GM19239 (cell line): ENCODE data around the gene SMARCAD1.
"Not testable (repeated sequence)": the region's sequence is repeated elsewhere in the genome, so short reads cannot be mapped to it uniquely, and the experiment has no call there.

Experiments used
- DNase-seq: peaks from one replicate; pipeline ENCODE4 v3.0.0; 2011; ENCODE audit warnings: low spot score; ENCODE audit not compliant: insufficient read length
- FAIRE-seq: peaks from 2 replicates; lab custom pipeline; 2011; peaks lifted over from hg19 to GRCh38; lab: Jason Lieb, UNC

The SMARCAD1 gene

GRCh38 chr4:94285666-94286065 is 78.0 kb downstream of the SMARCAD1 start:
- DNase-seq (no peak), FAIRE-seq (no peak)

DNA sequence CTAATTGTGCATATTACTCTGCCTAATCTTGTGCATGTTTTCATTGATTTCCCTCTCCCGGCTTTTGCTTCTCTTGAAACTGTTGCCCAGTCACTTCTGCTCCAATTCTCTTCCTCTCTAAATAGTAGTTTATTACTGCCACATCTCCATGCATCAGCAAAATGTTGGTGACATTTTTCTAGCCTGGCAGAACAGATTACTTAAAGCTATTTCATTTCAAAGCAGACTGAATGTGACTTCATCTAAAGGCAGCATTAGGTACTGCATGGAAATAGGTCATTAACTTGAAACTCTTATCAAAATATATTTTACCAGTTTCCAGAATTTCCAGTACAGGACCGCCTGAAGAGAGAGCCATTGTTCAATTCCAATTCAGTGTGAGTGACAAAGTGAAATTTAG is 82.6 kb downstream of the SMARCAD1 start:
- DNase-seq (no peak), FAIRE-seq (no peak)

GRCh38 chr4:94293981-94294380 is 86.3 kb downstream of the SMARCAD1 start:
- not testable (repeated sequence) for DNase-seq, FAIRE-seq

GRCh38 chr4:94295473-94295872 is 87.8 kb downstream of the SMARCAD1 start:
- not testable (repeated sequence) for FAIRE-seq, DNase-seq

DNA sequence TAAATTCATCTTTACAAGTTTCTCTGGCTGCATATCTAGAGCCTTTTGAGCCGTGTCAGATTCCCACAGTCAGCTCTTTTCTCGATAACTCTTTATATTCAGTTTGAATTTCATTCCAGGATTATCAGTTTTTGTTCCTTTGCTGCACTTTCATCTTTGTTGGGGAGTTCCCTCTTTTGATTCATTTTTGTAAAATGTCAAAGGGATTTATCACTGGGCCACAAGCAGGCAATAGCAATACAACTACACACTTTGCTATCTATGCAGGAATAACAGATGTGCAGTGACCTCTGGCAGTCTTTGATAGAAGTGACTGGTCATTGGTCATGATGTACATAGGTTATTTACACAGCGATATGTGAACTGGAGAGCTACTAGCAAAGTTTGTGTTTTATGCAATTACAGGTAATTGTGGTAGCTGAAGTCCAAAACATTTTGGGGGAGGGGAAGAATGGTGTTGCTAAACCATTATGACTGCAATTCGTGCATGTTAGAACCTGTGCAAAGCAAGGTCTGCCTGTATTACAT is 91.1 kb downstream of the SMARCAD1 start:
- FAIRE-seq = no peak
- DNase-seq = no peak

DNA sequence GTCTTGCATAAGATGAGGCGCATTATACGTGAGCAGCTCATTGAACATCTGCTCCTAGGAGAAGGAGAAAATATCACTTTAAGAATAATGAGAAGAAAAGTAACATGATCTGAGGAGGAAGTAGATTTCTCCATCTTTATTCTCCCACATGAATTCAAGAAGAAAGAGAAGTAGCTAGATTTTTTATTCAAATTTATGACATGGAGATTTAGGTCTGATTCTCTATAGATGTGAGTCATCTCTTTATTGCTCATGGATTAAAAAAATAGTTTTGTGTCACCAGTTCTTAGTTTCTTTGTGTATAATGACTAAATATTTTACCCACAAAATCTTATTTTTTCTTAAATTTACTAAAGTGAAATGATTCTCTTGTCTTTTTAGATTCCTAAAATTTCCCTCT is 94.5 kb downstream of the SMARCAD1 start:
- FAIRE-seq = no peak
- DNase-seq = no peak

GRCh38 chr4:94304365-94304971 is 96.8 kb downstream of the SMARCAD1 start:
- FAIRE-seq (peak; percentile 35), DNase-seq (no peak)

DNA sequence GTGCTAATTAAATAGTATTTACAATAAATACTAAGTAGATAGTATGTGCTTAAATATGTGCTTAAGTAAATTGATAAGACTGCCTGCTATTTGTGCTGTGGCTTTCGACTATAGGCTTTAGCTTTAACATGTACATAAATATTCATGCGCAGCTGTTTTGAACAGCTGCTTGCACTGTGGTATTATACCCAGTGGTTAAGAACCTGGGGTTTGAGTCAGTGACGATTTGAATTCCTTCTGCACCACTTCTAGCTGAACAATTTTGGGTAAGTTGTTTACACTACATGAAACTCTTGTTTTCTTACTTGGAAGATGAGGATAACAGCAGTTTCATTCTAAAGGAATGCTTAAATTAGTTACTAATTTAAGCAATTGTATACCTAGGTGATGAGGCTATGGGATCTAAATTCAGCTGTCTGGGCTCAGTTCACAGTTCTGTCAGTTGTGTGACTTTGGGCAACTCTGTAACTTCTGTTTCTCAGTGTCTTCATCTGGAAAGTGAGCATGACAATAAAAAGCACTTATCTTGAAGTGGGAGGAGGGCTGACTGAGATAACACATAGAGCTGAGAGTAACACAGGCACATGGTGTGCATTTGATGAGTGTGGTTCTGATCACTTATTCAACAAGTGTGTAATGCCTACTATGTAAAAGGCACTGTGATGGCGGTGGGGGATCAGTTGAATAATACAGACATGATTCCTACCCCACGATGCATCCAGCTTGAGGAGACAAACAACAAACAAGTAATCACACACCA is 98.0 kb downstream of the SMARCAD1 start:
- DNase-seq = no peak
- no peak for FAIRE-seq

DNA sequence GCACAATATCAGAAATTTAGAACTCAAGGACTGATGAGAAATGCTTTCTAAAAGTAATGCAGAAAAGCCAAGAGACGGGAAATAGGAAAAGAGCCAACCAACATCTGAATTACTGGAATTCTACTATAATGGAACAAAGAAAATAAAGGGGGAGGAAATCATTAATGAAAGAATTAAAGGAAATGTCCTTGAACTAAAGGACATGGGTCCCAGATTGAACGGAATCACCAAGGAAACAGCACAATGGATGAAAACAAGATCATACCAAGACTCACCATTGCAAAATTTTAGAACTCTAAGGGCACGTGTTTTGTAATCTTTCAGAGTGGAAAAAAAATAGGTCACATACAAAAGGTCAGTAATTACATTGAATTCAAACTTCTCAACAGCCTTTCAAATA is 99.0 kb downstream of the SMARCAD1 start:
- FAIRE-seq = no peak
- DNase-seq = no peak

GRCh38 chr4:94307231-94307871 is 99.7 kb downstream of the SMARCAD1 start:
- FAIRE-seq = no peak

GRCh38 chr4:94319927-94320326 is 112.3 kb downstream of the SMARCAD1 start:
- FAIRE-seq, DNase-seq: not testable (repeated sequence)

More at GRCh38 chr4:94307231-94307871, 99.7 kb downstream of the SMARCAD1 start:
- no peak for DNase-seq

GRCh38 chr4:94325835-94326234 is 118.2 kb downstream of the SMARCAD1 start:
- FAIRE-seq (no peak), DNase-seq (no peak)

DNA sequence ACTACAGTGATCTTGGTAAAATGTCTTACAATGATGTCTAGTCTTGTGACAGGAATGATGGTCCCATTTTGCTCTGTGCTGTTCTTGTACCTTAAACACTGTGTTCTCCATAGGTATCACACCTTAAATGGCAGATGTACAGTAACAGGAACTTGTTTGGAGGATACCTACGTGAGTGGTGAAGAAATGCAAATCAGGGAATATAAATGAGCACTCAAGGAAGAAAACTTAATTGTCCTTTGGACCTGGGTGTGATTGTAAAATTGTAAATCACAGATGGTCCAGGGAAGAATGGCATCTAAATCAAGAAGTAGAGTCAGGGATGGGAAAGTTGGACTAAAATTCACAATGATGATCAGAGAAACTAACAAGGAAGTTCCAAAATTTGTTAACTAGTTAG is 122.3 kb downstream of the SMARCAD1 start:
- no peak for DNase-seq
- no peak for FAIRE-seq

- no peak for FAIRE-seq
Measured at GRCh38 chr4:94332983-94333590, 125.4 kb downstream of the SMARCAD1 start.

GRCh38 chr4:94333866-94334265 is 126.2 kb downstream of the SMARCAD1 start:
- FAIRE-seq (no peak), DNase-seq (no peak)

More at GRCh38 chr4:94332983-94333590, 125.4 kb downstream of the SMARCAD1 start:
- no peak for DNase-seq

GRCh38 chr4:94334476-94334875 is 126.8 kb downstream of the SMARCAD1 start:
- DNase-seq (no peak), FAIRE-seq (no peak)

GRCh38 chr4:94334962-94335361 is 127.3 kb downstream of the SMARCAD1 start:
- DNase-seq (no peak), FAIRE-seq (no peak)

- DNase-seq (no peak), FAIRE-seq (no peak)
Measured at GRCh38 chr4:94336303-94336702, 128.6 kb downstream of the SMARCAD1 start.

DNA sequence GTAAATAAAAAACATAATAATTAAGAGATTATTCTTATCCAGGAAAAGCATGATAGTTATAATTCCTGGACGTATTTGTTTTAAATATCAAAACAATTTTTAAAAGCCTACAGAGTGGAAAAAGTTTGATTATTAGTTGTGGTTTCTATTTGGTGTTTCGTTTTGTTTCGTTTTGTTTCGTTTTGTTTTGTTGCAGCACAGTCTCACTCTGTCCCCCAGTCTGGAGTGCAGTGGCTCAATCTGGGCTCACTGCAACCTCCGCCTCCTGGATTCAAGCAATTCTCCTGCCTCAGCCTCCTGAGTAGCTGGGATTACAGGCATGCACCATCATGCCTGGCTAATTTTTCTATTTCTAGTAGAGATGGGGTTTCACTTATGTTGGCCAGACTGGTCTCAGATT is 129.1 kb downstream of the SMARCAD1 start:
- DNase-seq, FAIRE-seq: not testable (repeated sequence)

GRCh38 chr4:94338681-94339351 is 131.2 kb downstream of the SMARCAD1 start:
- FAIRE-seq (peak; percentile 91), DNase-seq (no peak)
